HG03095 (cell line): Measurements from ENCODE around the gene KTN1.

Experiments
- ATAC-seq: cut with Tn5 transposase; IDR thresholded peaks from one replicate; pipeline ENCODE4 v1.9.1; 2021; ENCODE audit warnings: moderate library complexity; ENCODE audit not compliant: unreplicated experiment

Gene KTN1

GRCh38 chr14:55671641-55672040 is 91.6 kb downstream of the KTN1 start:
- ATAC-seq, result no peak

GRCh38 chr14:55673048-55673447 is 93.0 kb downstream of the KTN1 start:
- no peak for ATAC-seq

- no peak for ATAC-seq
Observed at GRCh38 chr14:55681096-55681495, 101.1 kb downstream of the KTN1 start.

- ATAC-seq, result no peak
Observed at GRCh38 chr14:55684956-55685584, 105.1 kb downstream of the KTN1 start.

- ATAC-seq, result no peak
Observed at GRCh38 chr14:55686713-55687112, 106.7 kb downstream of the KTN1 start.

GRCh38 chr14:55688566-55688965 is 108.6 kb downstream of the KTN1 start:
- no peak for ATAC-seq

- ATAC-seq, result no peak
Observed at GRCh38 chr14:55689981-55690871, 110.2 kb downstream of the KTN1 start.

GRCh38 chr14:55691659-55692058 is 111.7 kb downstream of the KTN1 start:
- no peak for ATAC-seq

- no peak for ATAC-seq
Observed at GRCh38 chr14:55693904-55694303, 113.9 kb downstream of the KTN1 start.

GRCh38 chr14:55697414-55697861 is 117.4 kb downstream of the KTN1 start:
- no peak for ATAC-seq

- ATAC-seq, result no peak
Observed at GRCh38 chr14:55698051-55698450, 118.0 kb downstream of the KTN1 start.

- no peak for ATAC-seq
Observed at GRCh38 chr14:55699131-55700057, 119.4 kb downstream of the KTN1 start.

GRCh38 chr14:55701638-55702037 is 121.6 kb downstream of the KTN1 start:
- peak; percentile 91 for ATAC-seq

GRCh38 chr14:55702511-55702910 is 122.5 kb downstream of the KTN1 start:
- no peak for ATAC-seq

- ATAC-seq, result no peak
Observed at GRCh38 chr14:55704654-55705053, 124.6 kb downstream of the KTN1 start.

- no peak for ATAC-seq
Observed at GRCh38 chr14:55705651-55706364, 125.8 kb downstream of the KTN1 start.

- no peak for ATAC-seq
Observed at GRCh38 chr14:55706365-55706684, 126.3 kb downstream of the KTN1 start.

GRCh38 chr14:55706893-55707292 is 126.9 kb downstream of the KTN1 start:
- no peak for ATAC-seq

- no peak for ATAC-seq
Observed at GRCh38 chr14:55707365-55707804, 127.4 kb downstream of the KTN1 start.

GRCh38 chr14:55710506-55711041 is 130.6 kb downstream of the KTN1 start:
- ATAC-seq, result no peak
